Measurements from ENCODE around the gene MYOT.

- TF ChIP-seq CTCF (IDR thresholded peaks at IDR 0.05; ENCODE audit: insufficient read depth, low read depth, low read length) (no peak), EZH2 (IDR thresholded peaks at IDR 0.05; ENCODE audit: insufficient read depth, low read length) (no peak)
Observed at GRCh38 chr5:137833463-137833862, 34.2 kb upstream of the MYOT start.
